Neural cell (in vitro differentiated cells): Measurements from ENCODE around the gene COLGALT1. TPM values are rescaled to one million over a fixed set of nuclear protein-coding genes. Genes with fewer than 3 reads are reported as not detected.

ENCODE experiments used
- H2AFZ ChIP-seq: fragments of 200-600, 300-800 bp; sonication (generic), shearing (Covaris generic); 2 replicates; pipeline ENCODE4 v1.6.0; 2014; ENCODE audit warnings: low read depth, mild to moderate bottlenecking, antibody characterized with exemption, low read length, moderate library complexity
- H3F3A ChIP-seq: fragments of 200-600 bp; shearing (Covaris generic); 2 replicates; pipeline ENCODE4 v1.6.1; 2016; ENCODE audit warnings: mild to moderate bottlenecking, moderate library complexity, mixed read lengths, antibody characterized with exemption, low read length; ENCODE audit not compliant: insufficient read depth, poor library complexity, severe bottlenecking
- H3K27ac ChIP-seq: fragments of 200-600, 300-800 bp; sonication (generic), shearing (Covaris generic); 2 replicates; pipeline ENCODE4 v1.5.1; 2014; ENCODE audit warnings: mild to moderate bottlenecking, low read length, moderate library complexity
- H3K27me3 ChIP-seq: fragments of 300-800, 200-600 bp; sonication (generic), shearing (Covaris generic); 2 replicates; pipeline ENCODE4 v1.6.0; 2014; ENCODE audit warnings: mild to moderate bottlenecking, low read depth, low read length, moderate library complexity; ENCODE audit not compliant: insufficient read depth
- H3K36me3 ChIP-seq: fragments of 300-800, 200-600 bp; sonication (generic), shearing (Covaris generic); 2 replicates; pipeline ENCODE4 v1.5.1; 2014; ENCODE audit warnings: mild to moderate bottlenecking, antibody characterized with exemption, low read length, moderate library complexity; ENCODE audit not compliant: insufficient read depth
- H3K4me2 ChIP-seq: fragments of 300-800, 200-600 bp; sonication (generic), shearing (Covaris generic); 2 replicates; pipeline ENCODE4 v1.6.0; 2014; ENCODE audit warnings: mild to moderate bottlenecking, low read length
- H3K4me3 ChIP-seq: fragments of 300-800, 200-600 bp; sonication (generic), shearing (Covaris generic); 2 replicates; pipeline ENCODE4 v1.5.1; 2014; ENCODE audit warnings: mild to moderate bottlenecking, low read length, moderate library complexity
- H3K79me2 ChIP-seq: fragments of 200-600 bp; shearing (Covaris generic); replicated peaks from 2 replicates; pipeline ENCODE4 v1.6.0; 2014; ENCODE audit warnings: mild to moderate bottlenecking, low read length, moderate library complexity; ENCODE audit not compliant: insufficient read depth
- H3K9ac ChIP-seq: fragments of 300-800, 200-600 bp; sonication (generic), shearing (Covaris generic); 2 replicates; pipeline ENCODE4 v1.6.1; 2016; ENCODE audit warnings: mild to moderate bottlenecking, low read length, mixed read lengths
- H3K9me2 ChIP-seq: fragments of 200-600 bp; shearing (Covaris generic); 2 replicates; pipeline ENCODE4 v1.6.1; 2016; ENCODE audit warnings: mild to moderate bottlenecking, low read length, mixed read lengths; ENCODE audit not compliant: insufficient read depth
- H3K9me3 ChIP-seq: fragments of 200-600, 300-800 bp; sonication (generic), shearing (Covaris generic); 2 replicates; pipeline ENCODE4 v1.6.1; 2016; ENCODE audit warnings: mild to moderate bottlenecking, mixed run types, low read length, moderate library complexity, mixed read lengths
- H4K20me1 ChIP-seq: fragments of 200-600 bp; shearing (Covaris generic); 2 replicates; pipeline ENCODE4 v1.6.1; 2016; ENCODE audit warnings: mild to moderate bottlenecking, mixed run types; ENCODE audit not compliant: insufficient read depth
- CTCF ChIP-seq: fragments of 450-650 bp; IDR thresholded peaks from 2 replicates; pipeline ENCODE4 v1.5.1; 2014; ENCODE audit warnings: antibody characterized with exemption, mild to moderate bottlenecking, moderate library complexity; ENCODE audit not compliant: poor library complexity, severe bottlenecking
- EP300 ChIP-seq: fragments of 450-650 bp; conservative IDR thresholded peaks from 2 replicates; pipeline ENCODE4 v1.6.1; 2014; ENCODE audit warnings: antibody characterized with exemption, mild to moderate bottlenecking, moderate library complexity; ENCODE audit not compliant: poor library complexity, severe bottlenecking
- EZH2 ChIP-seq: fragments of 200-600, 300-800 bp; shearing (Covaris generic), sonication (generic); IDR thresholded peaks from 2 replicates; pipeline ENCODE4 v1.6.1; 2014; ENCODE audit warnings: antibody characterized with exemption, low read length, borderline replicate concordance, mild to moderate bottlenecking; ENCODE audit not compliant: insufficient read depth, poor library complexity, severe bottlenecking
- MXI1 ChIP-seq: fragments of 450-650 bp; conservative IDR thresholded peaks from 2 replicates; pipeline ENCODE4 v1.6.1; 2014; ENCODE audit warnings: antibody characterized with exemption, mild to moderate bottlenecking; ENCODE audit not compliant: poor library complexity, severe bottlenecking
- POLR2AphosphoS5 ChIP-seq: IDR thresholded peaks from 2 replicates; pipeline ENCODE4 v1.6.1; 2012
- RAD21 ChIP-seq: fragments of 450-650 bp; conservative IDR thresholded peaks from 2 replicates; pipeline ENCODE4 v1.6.1; 2014; ENCODE audit warnings: antibody characterized with exemption, mild to moderate bottlenecking, moderate library complexity
- REST ChIP-seq: IDR thresholded peaks from 2 replicates; pipeline ENCODE4 v1.6.1; 2012; ENCODE audit warnings: borderline replicate concordance
- SMC3 ChIP-seq: fragments of 450-650 bp; conservative IDR thresholded peaks from 2 replicates; pipeline ENCODE4 v1.6.1; 2014; ENCODE audit warnings: antibody characterized with exemption, mild to moderate bottlenecking, moderate library complexity; ENCODE audit not compliant: poor library complexity
- TAF1 ChIP-seq: IDR thresholded peaks from 2 replicates; pipeline ENCODE4 v1.6.1; 2012; ENCODE audit warnings: low read depth
- polyA plus RNA-seq: library from polyadenylated mRNA; depleted of rRNA; stranded (reverse); fragments of >200 nt; gene quantifications from 2 replicates; pipeline ENCODE4 v1.2.3, GENCODE V29; 2014

Gene COLGALT1
- polyA plus RNA-seq, 1 donor from 2014 or later, result 18.8 TPM

GRCh38 chr19:17524651-17525050, 30.8 kb upstream of the COLGALT1 start:
- TF ChIP-seq TAF1, result no peak
- no peak for TF ChIP-seq RAD21
- TF ChIP-seq SMC3, result no peak
- no peak for TF ChIP-seq REST
- TF ChIP-seq MXI1, result no peak
- TF ChIP-seq CTCF, result no peak
- TF ChIP-seq EP300, result no peak
- TF ChIP-seq POLR2AphosphoS5, result no peak
- TF ChIP-seq EZH2, result no peak
- Histone ChIP-seq H3K27me3 (no peaks in the 10 kb centered on the region), H4K20me1 (no peaks in the 10 kb centered on the region), H3K4me3 (no peak overlapping the region), H3K79me2 (no peaks in the 10 kb centered on the region), H3K27ac (no peak overlapping the region), H3K9me3 (peaks cover 7% of the 10 kb centered on the region), H3K9ac (no peak overlapping the region), H3K9me2 (no peaks in the 10 kb centered on the region), H3F3A (no peaks in the 10 kb centered on the region), H3K4me2 (no peak overlapping the region), H2AFZ (no peak overlapping the region), H3K36me3 (no peaks in the 10 kb centered on the region)

- no peaks in the 10 kb centered on the region for H3K27me3 ChIP-seq
- no peaks in the 10 kb centered on the region for H4K20me1 ChIP-seq
- no peak overlapping the region for H3K9ac ChIP-seq
- H3K27ac ChIP-seq, result no peak overlapping the region
- H3K4me3 ChIP-seq, result no peak overlapping the region
- H3F3A ChIP-seq, result no peaks in the 10 kb centered on the region
- no peak for TF ChIP-seq CTCF
- no peak for TF ChIP-seq TAF1
- TF ChIP-seq MXI1, result no peak
- TF ChIP-seq RAD21, result no peak
- no peak for TF ChIP-seq POLR2AphosphoS5
- no peak for TF ChIP-seq SMC3
- no peak for TF ChIP-seq EZH2
- TF ChIP-seq EP300, result no peak
- TF ChIP-seq REST, result no peak
- peaks cover 7% of the 10 kb centered on the region for H3K9me3 ChIP-seq
- no peaks in the 10 kb centered on the region for H3K9me2 ChIP-seq
- H3K36me3 ChIP-seq, result no peaks in the 10 kb centered on the region
- no peak overlapping the region for H2AFZ ChIP-seq
- H3K79me2 ChIP-seq, result no peaks in the 10 kb centered on the region
- no peak overlapping the region for H3K4me2 ChIP-seq
Observed at GRCh38 chr19:17525141-17525540, 30.3 kb upstream of the COLGALT1 start.
